Stimulated activated naive CD8-positive, alpha-beta T cell treated with anti-CD3 and anti-CD28 coated beads, Interleukin-15, Interleukin-2, amounts not matched to agents 100 ng/mL and 50 ng/mL, for 24 hours (primary cell): ENCODE measurements around the gene G3BP1.
"Not testable (repeated sequence)": the region's sequence is repeated elsewhere in the genome, so short reads cannot be mapped to it uniquely, and the experiment has no call there.

Source experiments
- H3K27ac Mint-ChIP-seq: one replicate; pipeline ENCODE4 v1.8.0; 2021; ENCODE audit warnings: mild to moderate bottlenecking, mixed read lengths
- H3K27me3 Mint-ChIP-seq: one replicate; pipeline ENCODE4 v1.8.0; 2021; ENCODE audit warnings: mixed read lengths
- H3K36me3 Mint-ChIP-seq: one replicate; pipeline ENCODE4 v1.8.0; 2021; ENCODE audit warnings: low read depth, mixed read lengths
- H3K4me1 Mint-ChIP-seq: one replicate; pipeline ENCODE4 v1.8.0; 2021; ENCODE audit warnings: low read depth, mixed read lengths
- H3K4me3 Mint-ChIP-seq: one replicate; pipeline ENCODE4 v1.8.0; 2021; ENCODE audit warnings: mild to moderate bottlenecking, mixed read lengths
- H3K9me3 Mint-ChIP-seq: one replicate; pipeline ENCODE4 v1.8.0; 2021; ENCODE audit warnings: mixed read lengths

The G3BP1 gene

DNA sequence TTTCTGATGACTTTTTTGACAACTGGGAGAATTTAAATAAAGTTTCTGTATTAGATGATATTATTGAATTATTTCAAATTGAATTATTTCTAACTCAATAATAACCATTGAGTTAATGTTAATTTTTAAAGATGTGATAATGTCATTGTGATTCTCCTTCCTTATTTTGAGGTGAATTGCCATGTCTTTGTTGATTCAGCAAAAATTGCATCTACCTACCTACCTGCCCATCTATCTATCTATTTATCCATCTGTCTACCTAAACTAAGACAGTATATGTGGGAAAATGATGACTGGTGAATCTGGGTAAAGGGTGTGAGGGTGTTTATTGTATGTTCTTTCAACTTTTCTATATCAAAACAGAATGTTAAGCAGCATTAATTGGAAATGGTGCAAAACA, 75.0 kb downstream of the G3BP1 start:
- no peaks in the 10 kb centered on the region for H3K27me3 Mint-ChIP-seq
- no peaks in the 10 kb centered on the region for H3K4me1 Mint-ChIP-seq
- no peak overlapping the region for H3K4me3 Mint-ChIP-seq
- no peaks in the 10 kb centered on the region for H3K36me3 Mint-ChIP-seq
- H3K27ac Mint-ChIP-seq = no peak overlapping the region
- H3K9me3 Mint-ChIP-seq = no peaks in the 10 kb centered on the region

DNA sequence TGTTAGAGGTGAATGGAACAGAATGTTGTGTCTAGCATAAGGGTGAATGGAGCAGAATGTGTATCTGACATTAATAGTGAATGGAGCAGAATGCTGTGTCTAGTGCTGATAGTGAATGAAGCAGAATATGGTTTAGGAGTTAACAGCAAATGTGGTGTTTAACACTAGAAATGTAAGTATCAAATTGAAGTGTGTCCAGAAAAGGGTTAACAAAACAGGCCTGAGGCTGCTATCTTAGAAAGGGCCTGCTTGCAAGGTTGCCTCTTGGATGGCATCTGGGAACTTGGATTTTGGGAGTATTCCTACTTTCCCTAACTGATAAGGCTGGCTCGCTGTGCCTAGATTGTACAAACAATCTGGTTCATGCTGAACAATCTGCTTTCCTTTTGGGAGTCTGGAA, 76.1 kb downstream of the G3BP1 start:
- H3K27ac Mint-ChIP-seq = no peak overlapping the region
- H3K36me3 Mint-ChIP-seq = no peaks in the 10 kb centered on the region
- no peaks in the 10 kb centered on the region for H3K27me3 Mint-ChIP-seq
- no peaks in the 10 kb centered on the region for H3K4me1 Mint-ChIP-seq
- H3K9me3 Mint-ChIP-seq = no peaks in the 10 kb centered on the region
- H3K4me3 Mint-ChIP-seq = no peak overlapping the region

DNA sequence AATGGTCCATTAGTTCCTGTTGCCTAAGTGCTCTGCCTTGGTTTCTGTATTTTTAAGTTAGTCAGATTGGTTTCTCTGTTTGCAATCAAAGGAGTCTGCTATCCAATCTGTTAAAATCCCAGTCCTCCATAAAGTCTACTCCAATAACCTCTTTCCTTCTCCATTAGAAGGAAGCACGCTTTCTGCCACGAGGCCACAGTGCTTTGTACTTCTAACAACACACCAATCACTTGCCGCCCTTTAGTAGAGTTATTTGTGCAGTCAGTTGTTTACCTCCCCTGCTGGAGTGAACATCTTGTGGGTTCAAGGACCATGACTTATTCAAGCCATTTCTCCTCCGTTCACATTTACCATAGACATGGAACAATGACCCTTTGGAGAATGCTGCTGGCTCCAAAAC, 83.9 kb downstream of the G3BP1 start:
- H3K9me3 Mint-ChIP-seq = no peaks in the 10 kb centered on the region
- no peak overlapping the region for H3K27ac Mint-ChIP-seq
- no peaks in the 10 kb centered on the region for H3K36me3 Mint-ChIP-seq
- H3K4me1 Mint-ChIP-seq = no peaks in the 10 kb centered on the region
- no peaks in the 10 kb centered on the region for H3K27me3 Mint-ChIP-seq
- H3K4me3 Mint-ChIP-seq = no peak overlapping the region

DNA sequence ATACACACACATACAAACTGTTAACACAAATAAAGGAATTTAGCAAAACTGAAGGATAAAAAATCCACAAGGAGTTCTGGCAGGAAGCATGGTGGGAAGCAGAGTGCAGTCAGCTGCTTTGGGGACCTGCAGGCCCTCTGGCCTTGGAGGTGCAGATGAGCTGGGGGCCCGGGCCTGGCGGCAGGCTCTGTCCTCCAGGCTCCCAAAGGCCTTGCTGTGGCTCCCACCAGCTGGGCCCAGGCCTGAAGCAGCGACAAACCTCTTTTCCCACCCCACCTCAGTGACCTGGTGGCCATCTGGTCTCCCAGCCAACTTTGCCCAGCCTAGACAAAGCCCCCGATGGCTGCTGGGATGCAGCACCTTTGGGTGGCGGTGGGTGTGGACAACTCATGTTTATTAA, 85.1 kb downstream of the G3BP1 start:
- no peaks in the 10 kb centered on the region for H3K4me1 Mint-ChIP-seq
- no peaks in the 10 kb centered on the region for H3K9me3 Mint-ChIP-seq
- no peaks in the 10 kb centered on the region for H3K36me3 Mint-ChIP-seq
- H3K4me3 Mint-ChIP-seq = no peak overlapping the region
- H3K27ac Mint-ChIP-seq = no peak overlapping the region
- no peaks in the 10 kb centered on the region for H3K27me3 Mint-ChIP-seq

DNA sequence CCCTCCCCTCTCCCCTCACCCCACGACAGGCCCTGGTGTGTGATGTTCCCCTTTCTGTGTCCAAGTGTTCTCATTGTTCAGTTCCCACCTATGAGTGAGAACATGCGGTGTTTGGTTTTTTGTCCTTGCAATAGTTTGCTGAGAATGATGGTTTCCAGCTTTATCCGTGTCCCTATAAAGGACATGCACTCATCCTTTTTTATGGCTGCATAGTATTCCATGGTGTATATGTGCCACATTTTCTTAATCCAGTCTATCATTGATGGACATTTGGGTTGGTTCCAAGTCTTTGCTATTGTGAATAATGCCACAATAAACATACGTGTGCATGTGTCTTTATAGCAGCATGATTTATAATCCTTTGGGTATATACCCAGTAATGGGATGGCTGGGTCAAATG, 89.1 kb downstream of the G3BP1 start:
- H3K9me3 Mint-ChIP-seq, H3K4me3 Mint-ChIP-seq, H3K36me3 Mint-ChIP-seq, H3K27ac Mint-ChIP-seq, H3K4me1 Mint-ChIP-seq, H3K27me3 Mint-ChIP-seq: not testable (repeated sequence)
